WERI-Rb-1 (cell line): Measurements from ENCODE around the gene PPEF1.

Experiments
- DNase-seq: peaks from one replicate; pipeline ENCODE4 v3.0.0-alpha.2; 2020
- H3K27ac ChIP-seq: fragments of 250-450 bp; sonication (Bioruptor Pico); 2 replicates; pipeline ENCODE4 v1.5.1; 2020; ENCODE audit warnings: mild to moderate bottlenecking, moderate library complexity
- H3K27me3 ChIP-seq: fragments of 250-450 bp; sonication (Bioruptor Pico); 2 replicates; pipeline ENCODE4 v1.5.1; 2021; ENCODE audit warnings: mild to moderate bottlenecking, low read depth, moderate library complexity; ENCODE audit not compliant: insufficient read depth, severe bottlenecking
- H3K36me3 ChIP-seq: fragments of 250-450 bp; sonication (Bioruptor Pico); 2 replicates; pipeline ENCODE4 v1.5.1; 2020; ENCODE audit warnings: mild to moderate bottlenecking, moderate library complexity
- H3K4me3 ChIP-seq: 2 replicates; pipeline ENCODE4 v1.5.1; 2011; ENCODE audit warnings: low read depth, mild to moderate bottlenecking, control low read depth, low read length
- H3K9me3 ChIP-seq: fragments of 250-450 bp; sonication (Bioruptor Pico); 2 replicates; pipeline ENCODE4 v1.5.1; 2021; ENCODE audit warnings: mild to moderate bottlenecking, moderate library complexity; ENCODE audit not compliant: severe bottlenecking
- CTCF ChIP-seq: IDR thresholded peaks from 2 replicates; pipeline ENCODE4 v1.5.1; 2011; ENCODE audit warnings: low read depth, mild to moderate bottlenecking, control low read depth, inconsistent platforms, low read length

The PPEF1 gene

DNA sequence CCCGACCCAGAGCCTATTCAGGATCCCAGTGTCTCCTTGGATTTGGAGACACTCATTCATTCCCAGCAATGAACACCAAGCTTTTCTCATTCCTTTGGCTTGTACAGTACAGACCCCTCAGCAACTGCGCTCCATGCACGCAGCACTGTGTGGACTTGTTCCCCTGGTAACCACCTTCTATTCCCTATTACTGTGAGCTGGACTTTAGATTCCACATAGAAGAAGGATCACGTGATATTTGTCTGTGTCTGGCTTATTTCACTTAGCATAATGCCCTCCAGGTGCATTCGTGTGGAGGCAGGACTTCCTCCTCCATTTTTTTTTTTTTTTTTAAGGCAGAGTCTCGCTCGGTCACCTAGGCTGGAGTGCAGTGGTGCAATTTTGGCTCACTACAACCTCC, 170.0 kb downstream of the PPEF1 start:
- Histone ChIP-seq H3K27me3 (no peaks in the 10 kb centered on the region), H3K9me3 (no peaks in the 10 kb centered on the region), H3K36me3 (no peaks in the 10 kb centered on the region), H3K27ac (no peak overlapping the region), H3K4me3 (no peak overlapping the region)
- DNase-seq = no peak
- TF ChIP-seq CTCF = no peak
